NCI-H526 treated with DMSO at 0.1 percent for 48 hours (cell line): ENCODE measurements around the gene ACTG1.
A peak's percentile ranks its signal among the peaks of the same experiment; 100 is the strongest.
"Not testable (repeated sequence)": the region's sequence is repeated elsewhere in the genome, so short reads cannot be mapped to it uniquely, and the experiment has no call there.

Experiments
- DNase-seq: peaks from one replicate; lab custom pipeline; 2025; lab: John Stamatoyannopoulos, UW

The ACTG1 gene

DNA sequence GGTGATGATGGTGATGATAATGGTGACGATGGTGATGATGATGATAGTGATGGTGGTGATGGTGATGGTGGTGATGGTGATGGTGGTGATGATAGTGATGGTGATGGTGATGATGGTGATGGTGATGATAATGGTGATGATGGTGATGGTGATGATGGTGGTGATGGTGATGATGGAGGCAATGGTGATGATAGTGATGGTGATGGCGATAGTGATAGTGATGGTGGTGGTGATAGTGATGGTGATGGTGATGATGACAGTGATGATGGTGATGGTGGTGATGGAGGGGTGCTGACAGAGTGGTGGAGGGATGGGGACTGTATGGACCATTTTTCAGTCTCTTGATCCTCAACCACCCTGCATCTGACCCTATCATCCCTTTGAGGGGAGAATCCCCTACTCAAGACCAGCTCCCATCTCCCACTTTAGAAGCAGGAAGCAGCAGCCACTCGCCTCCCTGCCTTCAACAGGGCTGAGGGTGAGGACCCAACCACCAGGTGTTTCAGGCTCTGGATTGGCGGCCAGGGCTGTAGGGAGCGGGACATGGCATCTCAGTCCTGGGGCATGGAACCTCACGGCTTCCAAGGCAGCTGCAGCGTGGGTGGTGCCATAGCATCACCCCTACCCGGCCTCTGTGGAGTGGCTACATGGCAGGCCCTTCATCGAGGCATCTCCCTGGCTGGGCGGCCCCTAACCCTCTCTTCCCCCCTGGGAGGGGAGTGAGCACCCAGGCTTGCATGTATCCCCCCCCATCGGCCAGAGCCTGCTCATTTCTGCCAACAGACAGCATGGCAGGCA is 20.1 kb upstream of the ACTG1 start:
- DNase-seq, result no peak

DNA sequence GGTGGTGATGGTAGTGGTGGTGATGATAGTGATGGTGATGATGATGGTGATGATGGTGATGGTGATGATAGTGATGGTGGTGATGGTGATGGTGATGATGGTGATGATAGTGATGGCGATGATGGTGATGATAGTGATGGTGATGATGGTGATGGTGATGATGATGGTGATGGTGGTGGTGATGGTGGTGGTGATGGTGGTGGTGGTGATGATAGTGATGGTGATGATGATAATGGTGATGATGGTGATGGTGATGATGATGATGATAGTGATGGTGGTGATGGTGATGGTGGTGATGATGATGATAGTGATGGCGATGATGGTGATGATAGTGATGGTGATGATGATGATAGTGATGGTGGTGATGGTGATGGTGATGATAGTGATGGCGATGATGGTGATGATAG is 19.4 kb upstream of the ACTG1 start:
- DNase-seq, result not testable (repeated sequence)

- DNase-seq, result not testable (repeated sequence)
Measured at GRCh38 chr17:81531013-81531412, 18.4 kb upstream of the ACTG1 start.

DNA sequence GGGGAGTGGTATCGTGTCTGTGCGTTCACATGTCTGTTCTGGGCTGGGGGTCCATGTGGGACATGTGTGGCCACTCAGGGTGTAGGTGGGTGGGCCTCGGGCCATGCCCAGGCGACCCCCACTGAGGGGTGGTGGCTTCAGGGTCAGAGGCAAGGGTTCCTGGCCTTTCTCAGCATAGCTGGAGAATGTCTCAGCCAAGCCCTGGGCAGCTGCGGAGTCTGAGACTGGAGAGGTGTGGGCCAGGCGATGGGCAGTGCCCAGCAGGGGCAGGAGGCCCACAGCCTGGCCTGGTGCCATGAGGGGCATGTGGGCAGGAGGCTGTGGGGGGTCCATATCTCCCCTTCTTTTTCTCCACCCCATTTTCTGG is 16.8 kb upstream of the ACTG1 start:
- DNase-seq, result no peak

GRCh38 chr17:81528651-81529436 is 16.2 kb upstream of the ACTG1 start:
- peak; percentile 31 for DNase-seq

GRCh38 chr17:81528384-81528650 is 15.7 kb upstream of the ACTG1 start:
- no peak for DNase-seq

GRCh38 chr17:81527591-81528383 is 15.2 kb upstream of the ACTG1 start, which contains the start of gene FSCN2:
Gene FSCN2 (plus strand): TSS chr17:81528377. CDS start chr17:81528532, 155 bp downstream.
- no peak for DNase-seq

GRCh38 chr17:81526662-81527571 is 14.3 kb upstream of the ACTG1 start:
- no peak for DNase-seq

GRCh38 chr17:81524865-81525159 is 12.2 kb upstream of the ACTG1 start:
- DNase-seq, result no peak

- DNase-seq, result no peak
Measured at GRCh38 chr17:81524039-81524864, 11.7 kb upstream of the ACTG1 start.

GRCh38 chr17:81523402-81524038 is 10.9 kb upstream of the ACTG1 start:
- DNase-seq, result no peak

DNA sequence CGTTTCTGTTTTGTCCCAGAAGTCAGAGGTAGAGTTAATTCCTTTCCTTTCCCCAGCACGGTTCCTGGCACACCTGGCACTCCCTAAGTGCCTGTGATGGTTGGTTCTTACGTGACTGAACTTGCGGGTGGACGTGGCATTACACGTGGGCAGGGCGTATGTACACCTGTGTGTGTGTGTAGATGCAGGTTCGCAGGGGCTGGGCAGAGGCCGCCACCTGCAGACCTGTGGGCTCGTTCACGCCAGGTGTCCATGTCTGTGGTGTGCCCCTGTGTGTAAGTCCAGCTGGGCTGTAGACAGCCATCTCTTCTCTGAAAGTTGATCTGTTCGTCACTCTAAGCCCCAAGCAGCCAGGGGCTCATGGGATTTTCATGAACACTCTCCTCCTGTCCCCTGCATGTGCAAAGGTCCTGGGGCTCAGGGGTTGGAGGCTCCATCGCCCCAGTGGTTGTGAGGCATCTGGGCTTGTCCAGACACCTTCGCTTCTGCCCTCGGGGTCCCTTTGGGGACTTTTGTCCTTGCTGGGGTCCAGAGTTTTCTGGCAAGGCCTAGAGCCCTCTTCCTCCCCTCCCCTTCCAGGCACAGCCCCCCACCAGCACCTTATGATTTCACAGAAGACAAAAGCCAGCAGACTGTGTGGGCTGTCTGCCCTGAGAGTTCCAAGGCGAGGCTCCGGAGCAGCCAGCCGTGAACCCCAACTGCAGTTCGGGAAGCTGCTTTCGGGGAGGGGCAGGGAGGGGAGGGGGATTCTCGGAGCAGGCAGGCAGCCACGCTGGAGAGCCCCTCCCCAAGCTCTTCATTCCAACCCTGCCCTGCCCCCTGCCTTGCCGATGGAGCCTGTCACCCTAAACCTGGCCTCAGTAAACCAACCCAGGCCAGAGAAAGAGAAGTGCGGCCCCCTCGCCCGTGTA is 10.1 kb upstream of the ACTG1 start:
- DNase-seq, result peak; percentile 20

- peak; percentile 44 for DNase-seq
Measured at GRCh38 chr17:81520021-81520901, 7.7 kb upstream of the ACTG1 start.

- DNase-seq, result peak; percentile 35
Measured at GRCh38 chr17:81519284-81520020, 6.9 kb upstream of the ACTG1 start.

DNA sequence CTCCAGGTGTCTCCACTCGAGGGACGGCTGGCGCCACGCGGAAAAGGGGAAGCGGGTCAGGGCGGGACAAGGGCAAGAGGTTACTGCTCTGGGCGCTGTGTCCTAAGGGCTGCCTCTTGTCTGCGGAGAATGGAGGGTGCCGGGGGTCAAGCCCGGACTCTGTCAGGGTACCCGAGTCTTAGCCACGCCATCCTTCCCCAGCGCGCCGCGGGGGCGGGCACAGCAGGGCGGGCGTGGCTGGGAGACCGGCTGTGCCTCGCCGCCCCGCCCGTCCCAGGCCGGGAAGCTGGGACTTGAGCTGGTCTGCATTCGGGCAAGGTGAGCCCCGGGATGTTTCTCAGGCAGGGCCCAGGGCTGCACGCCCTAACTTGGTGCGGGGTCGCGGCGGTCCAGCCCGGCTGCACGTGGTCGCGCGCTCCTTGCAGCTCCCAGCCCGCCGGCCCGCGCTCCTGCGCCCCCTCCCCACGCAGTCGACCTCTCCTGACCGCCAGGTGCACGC is 6.2 kb upstream of the ACTG1 start:
- peak; percentile 26 for DNase-seq

DNA sequence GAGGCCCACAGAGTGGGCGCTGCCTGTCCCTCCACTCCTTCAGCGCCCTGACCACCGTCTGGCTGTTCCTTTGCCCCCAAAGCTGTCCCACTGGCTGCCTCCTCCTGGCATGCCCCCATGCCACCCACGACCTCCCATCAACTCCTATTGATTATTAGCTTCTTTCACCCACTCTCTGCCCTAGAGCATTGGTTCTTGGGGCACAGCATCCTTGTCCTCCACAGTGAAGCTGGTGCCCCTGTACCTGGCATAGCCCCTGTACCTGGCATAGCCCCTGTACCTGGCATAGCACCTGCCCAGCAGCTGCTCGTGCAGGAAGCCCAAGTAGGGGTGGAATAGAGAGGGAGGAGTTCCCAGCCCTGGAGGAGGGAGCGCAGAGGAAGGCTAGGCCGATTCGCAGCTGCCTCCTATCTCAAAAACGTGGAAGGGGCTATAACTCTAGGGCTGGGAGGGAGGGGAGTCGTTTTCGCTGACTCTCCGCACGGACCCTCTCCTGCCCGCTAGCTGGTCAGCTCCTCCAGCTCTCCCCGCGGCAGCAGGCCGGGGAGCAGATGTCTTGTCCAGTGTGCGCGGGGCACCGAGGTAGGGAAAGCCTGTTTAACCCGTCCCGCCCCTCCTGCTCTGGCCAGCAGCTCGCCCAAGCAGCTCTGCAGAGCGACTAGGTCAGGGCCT is 5.7 kb upstream of the ACTG1 start:
- no peak for DNase-seq
